ENCODE results near the gene ID2. TPM values are rescaled to one million over a fixed set of nuclear protein-coding genes. Genes with fewer than 3 reads are reported as not detected.

Gene ID2
- total RNA-seq, 3 donors from 2014 or later, result 240 to 305 (median 260) TPM

DNA sequence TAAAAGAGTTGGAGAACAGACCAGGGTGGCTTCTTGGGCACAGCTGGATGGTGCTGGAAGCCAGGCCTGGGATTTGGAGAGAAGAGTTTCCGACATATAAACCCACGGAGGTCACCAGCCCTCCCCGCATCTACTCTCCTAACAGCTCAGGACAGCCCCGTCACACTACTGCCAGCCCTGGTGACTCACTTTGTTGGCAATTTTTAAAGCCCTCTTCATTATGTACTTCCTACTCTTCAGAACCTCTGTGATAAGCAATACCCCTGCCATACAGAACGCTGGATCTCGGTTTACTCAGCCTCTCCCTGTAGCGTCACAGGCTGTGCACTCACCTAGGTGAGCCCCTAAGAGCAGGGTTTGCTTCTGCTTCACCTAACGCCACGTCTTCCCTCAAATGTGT is 48.1 kb downstream of the ID2 start:
- Histone ChIP-seq H3K27ac (no peak overlapping the region), H3K9me3 (no peaks in the 10 kb centered on the region), H3K4me3 (no peak overlapping the region), H3K36me3 (no peaks in the 10 kb centered on the region), H3K4me1 (no peaks in the 10 kb centered on the region), H3K27me3 (no peaks in the 10 kb centered on the region)
- TF ChIP-seq POLR2A (IDR thresholded peaks at IDR 0.05), result no peak
- TF ChIP-seq POLR2AphosphoS5 (IDR thresholded peaks at IDR 0.05), result no peak
- TF ChIP-seq, protein P1, sequence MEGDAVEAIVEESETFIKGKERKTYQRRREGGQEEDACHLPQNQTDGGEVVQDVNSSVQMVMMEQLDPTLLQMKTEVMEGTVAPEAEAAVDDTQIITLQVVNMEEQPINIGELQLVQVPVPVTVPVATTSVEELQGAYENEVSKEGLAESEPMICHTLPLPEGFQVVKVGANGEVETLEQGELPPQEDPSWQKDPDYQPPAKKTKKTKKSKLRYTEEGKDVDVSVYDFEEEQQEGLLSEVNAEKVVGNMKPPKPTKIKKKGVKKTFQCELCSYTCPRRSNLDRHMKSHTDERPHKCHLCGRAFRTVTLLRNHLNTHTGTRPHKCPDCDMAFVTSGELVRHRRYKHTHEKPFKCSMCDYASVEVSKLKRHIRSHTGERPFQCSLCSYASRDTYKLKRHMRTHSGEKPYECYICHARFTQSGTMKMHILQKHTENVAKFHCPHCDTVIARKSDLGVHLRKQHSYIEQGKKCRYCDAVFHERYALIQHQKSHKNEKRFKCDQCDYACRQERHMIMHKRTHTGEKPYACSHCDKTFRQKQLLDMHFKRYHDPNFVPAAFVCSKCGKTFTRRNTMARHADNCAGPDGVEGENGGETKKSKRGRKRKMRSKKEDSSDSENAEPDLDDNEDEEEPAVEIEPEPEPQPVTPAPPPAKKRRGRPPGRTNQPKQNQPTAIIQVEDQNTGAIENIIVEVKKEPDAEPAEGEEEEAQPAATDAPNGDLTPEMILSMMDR (IDR thresholded peaks at IDR 0.05), result no peak
- intact Hi-C loops (cut with DNase I; ENCODE audit: low total_unique reads), result no loop called here
- DNase-seq (ENCODE audit: low spot score in 2 of 2), result no peak

- intact Hi-C loops (cut with DNase I; ENCODE audit: low total_unique reads), result no loop called here
- Histone ChIP-seq H3K27ac (no peak overlapping the region), H3K27me3 (no peaks in the 10 kb centered on the region), H3K4me3 (no peak overlapping the region), H3K9me3 (no peaks in the 10 kb centered on the region), H3K36me3 (no peaks in the 10 kb centered on the region), H3K4me1 (no peaks in the 10 kb centered on the region)
- no peak for DNase-seq (ENCODE audit: low spot score in 2 of 2)
- TF ChIP-seq POLR2A (IDR thresholded peaks at IDR 0.05) (no peak), POLR2AphosphoS5 (IDR thresholded peaks at IDR 0.05) (no peak)
- TF ChIP-seq, protein P1 (IDR thresholded peaks at IDR 0.05), result no peak
Observed at GRCh38 chr2:8732601-8733000, 50.7 kb downstream of the ID2 start.

Other genes starting within 250 kb of the ID2 start
- gene KIDINS220, start 155.6 kb downstream of the ID2 start, total RNA-seq, result 100 to 1,000 TPM in 1 of 3 donors, 10 to 100 TPM in 2; 73.1 to 120 (median 87.2) TPM

Measured in breast epithelium (tissue), 4 donors.